HepG2 (cell line): Measurements from ENCODE around the gene ACTL7B. TPM values are rescaled to one million over a fixed set of nuclear protein-coding genes. Genes with fewer than 3 reads are reported as not detected.

ENCODE experiments used
- ARID4A ChIP-seq: sonication (generic); formaldehyde crosslinking; IDR thresholded peaks from 2 replicates; pipeline ENCODE4 v1.5.0; 2020; ENCODE audit warnings: mild to moderate bottlenecking, missing genetic modification reagents, borderline replicate concordance
- ATF3 ChIP-seq: sonication (generic); formaldehyde crosslinking; IDR thresholded peaks from 2 replicates; pipeline ENCODE4 v1.4.0; 2020; ENCODE audit warnings: missing genetic modification reagents
- CEBPB ChIP-seq: IDR thresholded peaks from 2 replicates; pipeline ENCODE4 v1.6.1; 2011; ENCODE audit warnings: low read depth, low read length, improper control_type of control experiment, borderline replicate concordance
- CEBPG ChIP-seq: IDR thresholded peaks from 2 replicates; pipeline ENCODE4 v1.6.1; 2016
- FOXK1 ChIP-seq: sonication (generic); formaldehyde crosslinking; IDR thresholded peaks from 2 replicates; pipeline ENCODE4 v1.4.0; 2020; ENCODE audit warnings: low read depth, missing genetic modification reagents, borderline replicate concordance
- HNRNPLL ChIP-seq: fragments of 200-400 bp; formaldehyde crosslinking; IDR thresholded peaks from 2 replicates; pipeline ENCODE4 v1.6.1; 2017; ENCODE audit warnings: mild to moderate bottlenecking, low read depth, low read length; ENCODE audit not compliant: poor library complexity, severe bottlenecking
- MIER2 ChIP-seq: IDR thresholded peaks from 2 replicates; pipeline ENCODE4 v1.6.1; 2016; ENCODE audit warnings: missing biosample characterization, missing genetic modification reagents
- MYNN ChIP-seq: sonication (generic); formaldehyde crosslinking; IDR thresholded peaks from 2 replicates; pipeline ENCODE4 v1.4.0; 2020; ENCODE audit warnings: mild to moderate bottlenecking, low read depth, missing genetic modification reagents
- NR1H2 ChIP-seq: sonication (generic); formaldehyde crosslinking; IDR thresholded peaks from 2 replicates; pipeline ENCODE4 v1.8.1; 2022; ENCODE audit warnings: low read depth, missing genetic modification reagents, borderline replicate concordance
- ZNF24 ChIP-seq: fragments of 450-650 bp; IDR thresholded peaks from 2 replicates; pipeline ENCODE4 v1.6.1; 2017; ENCODE audit warnings: antibody characterized with exemption, mild to moderate bottlenecking
- ZNF264 ChIP-seq: sonication (generic); formaldehyde crosslinking; IDR thresholded peaks from 2 replicates; pipeline ENCODE4 v1.4.0; 2020; ENCODE audit warnings: missing genetic modification reagents
- ZNF326 ChIP-seq: sonication (generic); formaldehyde crosslinking; IDR thresholded peaks from 2 replicates; pipeline ENCODE4 v1.4.0; 2020; ENCODE audit warnings: missing genetic modification reagents, borderline replicate concordance
- ZNF510 ChIP-seq: sonication (generic); formaldehyde crosslinking; IDR thresholded peaks from 2 replicates; pipeline ENCODE4 v1.4.0; 2020; ENCODE audit warnings: low read depth, mild to moderate bottlenecking, missing genetic modification reagents
- ZNF512B ChIP-seq: sonication (generic); formaldehyde crosslinking; IDR thresholded peaks from 2 replicates; pipeline ENCODE4 v1.5.1; 2020; ENCODE audit warnings: missing genetic modification reagents, mild to moderate bottlenecking, borderline replicate concordance
- ZNF552 ChIP-seq: sonication (generic); formaldehyde crosslinking; IDR thresholded peaks from 2 replicates; pipeline ENCODE4 v1.9.0; 2022; ENCODE audit warnings: missing genetic modification reagents, mild to moderate bottlenecking, borderline replicate concordance
- polyA plus RNA-seq, 8 experiments: library from polyadenylated mRNA; depleted of rRNA in 3 of 8; stranded (reverse) in 7 of 8; unstranded in 1 of 8; fragments of >200 nt; fragmentation: Illumina TruSeq in 4 of 8; extraction: Trizol in 4 of 8; gene quantifications; 2 replicates each; pipeline versions ENCODE4 v1.2.1 to v1.2.3, GENCODE V29; 2011 to 2016; ENCODE audit warnings: low read depth in 4 of 8, missing spikeins in 1 of 8, mixed read lengths in 1 of 8; ENCODE audit not compliant: insufficient read depth in 1 of 8
- total RNA-seq, 5 experiments: library from RNA; depleted of rRNA; stranded (reverse); fragments of >200 nt; fragmentation: Illumina TruSeq; extraction: Trizol; gene quantifications; 2 replicates each; pipeline ENCODE4 v1.2.3, GENCODE V29; 2016; ENCODE audit warnings: low read depth in 1 of 5

Gene ACTL7B
- total and polyA plus RNA-seq, 2 of the 13 experiments (the other 11 are each of a cell fraction or from before 2014, with no cell fraction given) = 0.07 to 0.11 TPM

GRCh38 chr9:108894225-108894997 lies 38.6 kb upstream of the ACTL7B start (continued):
- TF ChIP-seq ZNF552 (no peak), ZNF512B (CRISPR knock-in tag) (no peak), ZNF24 (no peak), HNRNPLL (no peak), MIER2 (CRISPR knock-in tag) (0 out of 2 replicates have a peak, but pooled peaks have one; percentile 34), CEBPB (peak; percentile 94), CEBPG (CRISPR knock-in tag) (peak; percentile 93), ATF3 (0 out of 2 replicates have a peak, but pooled peaks have one; percentile 52), MYNN (CRISPR knock-in tag) (no peak), FOXK1 (CRISPR knock-in tag) (peak; percentile 69; the same call in 1 of the 2 replicates), ARID4A (CRISPR knock-in tag) (peak; percentile 39; the same call in 1 of the 2 replicates), NR1H2 (CRISPR knock-in tag) (no peak), ZNF326 (no peak), ZNF264 (peak; percentile 71; the same call in 1 of the 2 replicates), ZNF510 (no peak)
